ENCODE results near the gene IFI30. TPM values are rescaled to one million over a fixed set of nuclear protein-coding genes. Genes with fewer than 3 reads are reported as not detected.

The IFI30 gene
- 15.5 TPM for polyA plus RNA-seq (2013)

- DNase-seq, result peak; percentile 77 to 89 (median 84)
- Histone ChIP-seq H3K4me1 (ENCODE audit: control extremely low read depth in 1 of 4, control insufficient read depth in 4 of 4, insufficient read depth in 4 of 4, low read length in 3 of 4) (peaks cover 0 to 45% (median 30%) of the 10 kb centered on the region in 4 experiments), H3K4me3 (ENCODE audit: control insufficient read depth in 1 of 7, extremely low read depth in 1 of 7, insufficient read depth in 4 of 7, low read depth in 2 of 7, low read length in 6 of 7) (peak within 1 kb of the TSS; percentile 50 to 91 (median 79)), H3K36me3 (ENCODE audit: control insufficient read depth in 4 of 4, insufficient read depth in 4 of 4, low read length in 3 of 4) (peaks cover 0 to 21% (median 9%) of the 10 kb centered on the region in 4 experiments), H3K9me3 (ENCODE audit: control extremely low read depth in 1 of 5, control insufficient read depth in 4 of 5, insufficient read depth in 2 of 5, low read depth in 1 of 5, low read length in 4 of 5) (no peaks in the 10 kb centered on the region), H3K27ac (ENCODE audit: insufficient read depth in 1 of 2, low read depth in 1 of 2, low read length in 2 of 2, poor library complexity in 1 of 2, severe bottlenecking in 2 of 2) (peak within 1 kb of the TSS in 1 of 2 experiments; percentile 54), H3K27me3 (replicated peaks in 2 of 5; ENCODE audit: control insufficient read depth in 4 of 5, insufficient read depth in 5 of 5, low read length in 4 of 5) (peaks cover 0 to 3% (median 0%) of the 10 kb centered on the region in 5 experiments)
- POLR2A ChIA-PET, result no interaction called here
- CTCF ChIA-PET, result interaction anchor here (0.7 to 4.5 kb wide), 7 partner anchors 12 to 88 kb away, joined by 3 to 18 read pairs (median 3); partner anchors contain the start of gene PIK3R2
- WGBS (ENCODE audit: insufficient coverage), result 0% methylated on average over 44 of the region's 47 CpGs
These were observed at the start of gene IFI30 for GRCh38 chr19:18173572-18174288. TSS of gene IFI30 (plus strand) at chr19:18173813. CDS start at chr19:18173842, 29 bp downstream.

DNA sequence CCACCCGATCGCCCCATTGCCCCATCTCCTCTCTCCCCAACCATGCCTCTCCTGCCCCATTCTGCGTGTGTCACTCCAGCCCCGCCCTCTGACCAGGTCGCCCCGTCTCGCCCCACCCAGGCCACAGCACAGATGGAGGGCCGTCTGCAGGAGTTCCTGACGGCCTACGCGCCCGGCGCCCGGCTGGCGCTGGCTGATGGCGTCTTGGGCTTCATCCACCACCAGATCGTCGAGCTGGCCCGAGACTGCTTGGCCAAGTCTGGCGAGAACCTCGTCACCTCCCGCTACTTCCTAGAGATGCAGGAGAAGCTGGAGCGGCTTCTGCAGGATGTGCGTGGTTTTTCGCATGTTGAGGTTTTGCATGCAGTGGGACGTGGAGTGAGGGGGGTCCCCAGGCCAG lies 49.8 kb upstream of the IFI30 start:
- POLR2A ChIA-PET, result no interaction called here
- 94% methylated on average over 24 of the region's 26 CpGs for WGBS (ENCODE audit: insufficient coverage)
- no peak for DNase-seq
- no peak overlapping the region for H3K4me3 ChIP-seq (ENCODE audit: control insufficient read depth in 1 of 7, extremely low read depth in 1 of 7, insufficient read depth in 4 of 7, low read depth in 2 of 7, low read length in 6 of 7)
- H3K27ac ChIP-seq (ENCODE audit: insufficient read depth in 1 of 2, low read depth in 1 of 2, low read length in 2 of 2, poor library complexity in 1 of 2, severe bottlenecking in 2 of 2), result no peak overlapping the region
- peaks cover 1 to 51% (median 21%) of the 10 kb centered on the region in 4 experiments for H3K36me3 ChIP-seq (ENCODE audit: control insufficient read depth in 4 of 4, insufficient read depth in 4 of 4, low read length in 3 of 4)
- no peaks in the 10 kb centered on the region for H3K9me3 ChIP-seq (ENCODE audit: control extremely low read depth in 1 of 5, control insufficient read depth in 4 of 5, insufficient read depth in 2 of 5, low read depth in 1 of 5, low read length in 4 of 5)
- CTCF ChIA-PET, result interaction anchor here (3.4 kb wide), 1 partner anchor 10 kb away, joined by 13 read pairs; no protein-coding TSS in a partner anchor
- no peaks in the 10 kb centered on the region for H3K27me3 ChIP-seq (replicated peaks in 2 of 5; ENCODE audit: control insufficient read depth in 4 of 5, insufficient read depth in 5 of 5, low read length in 4 of 5)
- peaks cover 0 to 21% (median 9%) of the 10 kb centered on the region in 4 experiments for H3K4me1 ChIP-seq (ENCODE audit: control extremely low read depth in 1 of 4, control insufficient read depth in 4 of 4, insufficient read depth in 4 of 4, low read length in 3 of 4)

- H3K27me3 ChIP-seq (replicated peaks in 2 of 5; ENCODE audit: control insufficient read depth in 4 of 5, insufficient read depth in 5 of 5, low read length in 4 of 5), result no peaks in the 10 kb centered on the region
- no peak for DNase-seq
- H3K27ac ChIP-seq (ENCODE audit: insufficient read depth in 1 of 2, low read depth in 1 of 2, low read length in 2 of 2, poor library complexity in 1 of 2, severe bottlenecking in 2 of 2), result no peak overlapping the region
- peaks cover 7 to 65% (median 30%) of the 10 kb centered on the region in 4 experiments for H3K36me3 ChIP-seq (ENCODE audit: control insufficient read depth in 4 of 4, insufficient read depth in 4 of 4, low read length in 3 of 4)
- no peak overlapping the region for H3K4me3 ChIP-seq (ENCODE audit: control insufficient read depth in 1 of 7, extremely low read depth in 1 of 7, insufficient read depth in 4 of 7, low read depth in 2 of 7, low read length in 6 of 7)
- ChIA-PET POLR2A (no interaction called here), CTCF (interaction anchor here (0.8 to 1.4 kb wide), 4 partner anchors 13 to 127 kb away, joined by 3 to 5 read pairs (median 4); no protein-coding TSS in a partner anchor)
- H3K9me3 ChIP-seq (ENCODE audit: control extremely low read depth in 1 of 5, control insufficient read depth in 4 of 5, insufficient read depth in 2 of 5, low read depth in 1 of 5, low read length in 4 of 5), result no peaks in the 10 kb centered on the region
- H3K4me1 ChIP-seq (ENCODE audit: control extremely low read depth in 1 of 4, control insufficient read depth in 4 of 4, insufficient read depth in 4 of 4, low read length in 3 of 4), result peaks cover 0 to 12% (median 0%) of the 10 kb centered on the region in 4 experiments
- WGBS (ENCODE audit: insufficient coverage), result 100% methylated on average over 1 of the region's 2 CpGs
These were observed 47.5 kb upstream of the IFI30 start for GRCh38 chr19:18126097-18126496.

DNA sequence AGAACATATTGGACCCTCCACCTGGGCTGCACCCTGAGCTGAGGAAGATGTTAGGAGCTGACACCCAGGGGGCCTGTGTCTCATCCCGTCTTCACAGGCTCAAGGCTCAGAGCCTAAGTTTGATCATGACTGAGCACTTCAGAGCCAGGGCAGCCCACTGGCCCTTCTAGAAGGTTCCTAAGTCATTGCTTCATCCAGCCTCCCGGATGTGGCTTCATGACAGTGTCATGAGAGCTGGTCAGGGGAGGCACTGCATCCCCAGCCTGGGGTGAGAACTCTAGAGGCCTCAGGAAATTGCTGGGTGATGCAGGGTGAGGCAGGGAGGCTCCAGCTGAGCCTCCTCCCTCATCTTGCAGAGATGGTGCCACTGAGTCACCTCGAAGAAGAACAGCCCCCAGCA lies 45.6 kb upstream of the IFI30 start:
- ChIA-PET POLR2A (no interaction called here), CTCF (interaction anchor here (0.9 to 1.6 kb wide), 5 partner anchors 10 to 96 kb away, joined by 3 to 5 read pairs (median 4); no protein-coding TSS in a partner anchor)
- Histone ChIP-seq H3K27me3 (replicated peaks in 2 of 5; ENCODE audit: control insufficient read depth in 4 of 5, insufficient read depth in 5 of 5, low read length in 4 of 5) (no peaks in the 10 kb centered on the region), H3K9me3 (ENCODE audit: control extremely low read depth in 1 of 5, control insufficient read depth in 4 of 5, insufficient read depth in 2 of 5, low read depth in 1 of 5, low read length in 4 of 5) (no peaks in the 10 kb centered on the region), H3K27ac (ENCODE audit: insufficient read depth in 1 of 2, low read depth in 1 of 2, low read length in 2 of 2, poor library complexity in 1 of 2, severe bottlenecking in 2 of 2) (no peak overlapping the region), H3K4me3 (ENCODE audit: control insufficient read depth in 1 of 7, extremely low read depth in 1 of 7, insufficient read depth in 4 of 7, low read depth in 2 of 7, low read length in 6 of 7) (no peak overlapping the region), H3K36me3 (ENCODE audit: control insufficient read depth in 4 of 4, insufficient read depth in 4 of 4, low read length in 3 of 4) (peaks cover 9 to 61% (median 34%) of the 10 kb centered on the region in 4 experiments), H3K4me1 (ENCODE audit: control extremely low read depth in 1 of 4, control insufficient read depth in 4 of 4, insufficient read depth in 4 of 4, low read length in 3 of 4) (no peaks in the 10 kb centered on the region)
- WGBS (ENCODE audit: insufficient coverage), result 94% methylated on average over 3 of the region's 3 CpGs
- DNase-seq, result no peak

- H3K4me1 ChIP-seq (ENCODE audit: control extremely low read depth in 1 of 4, control insufficient read depth in 4 of 4, insufficient read depth in 4 of 4, low read length in 3 of 4), result no peaks in the 10 kb centered on the region
- POLR2A ChIA-PET, result no interaction called here
- 95% methylated on average over 12 of the region's 12 CpGs for WGBS (ENCODE audit: insufficient coverage)
- no peak overlapping the region for H3K27ac ChIP-seq (ENCODE audit: insufficient read depth in 1 of 2, low read depth in 1 of 2, low read length in 2 of 2, poor library complexity in 1 of 2, severe bottlenecking in 2 of 2)
- CTCF ChIA-PET, result interaction anchor here (1.0 to 1.2 kb wide), 3 partner anchors 11 to 23 kb away, joined by 3 to 5 read pairs (median 4); no protein-coding TSS in a partner anchor
- DNase-seq, result no peak
- no peaks in the 10 kb centered on the region for H3K9me3 ChIP-seq (ENCODE audit: control extremely low read depth in 1 of 5, control insufficient read depth in 4 of 5, insufficient read depth in 2 of 5, low read depth in 1 of 5, low read length in 4 of 5)
- H3K27me3 ChIP-seq (replicated peaks in 2 of 5; ENCODE audit: control insufficient read depth in 4 of 5, insufficient read depth in 5 of 5, low read length in 4 of 5), result no peaks in the 10 kb centered on the region
- H3K4me3 ChIP-seq (ENCODE audit: control insufficient read depth in 1 of 7, extremely low read depth in 1 of 7, insufficient read depth in 4 of 7, low read depth in 2 of 7, low read length in 6 of 7), result no peak overlapping the region
- peaks cover 6 to 54% (median 32%) of the 10 kb centered on the region in 4 experiments for H3K36me3 ChIP-seq (ENCODE audit: control insufficient read depth in 4 of 4, insufficient read depth in 4 of 4, low read length in 3 of 4)
These were observed 44.8 kb upstream of the IFI30 start for GRCh38 chr19:18128805-18129204.

- no peaks in the 10 kb centered on the region for H3K27me3 ChIP-seq (replicated peaks in 2 of 5; ENCODE audit: control insufficient read depth in 4 of 5, insufficient read depth in 5 of 5, low read length in 4 of 5)
- POLR2A ChIA-PET, result no interaction called here
- no peak overlapping the region for H3K4me3 ChIP-seq (ENCODE audit: control insufficient read depth in 1 of 7, extremely low read depth in 1 of 7, insufficient read depth in 4 of 7, low read depth in 2 of 7, low read length in 6 of 7)
- H3K4me1 ChIP-seq (ENCODE audit: control extremely low read depth in 1 of 4, control insufficient read depth in 4 of 4, insufficient read depth in 4 of 4, low read length in 3 of 4), result no peaks in the 10 kb centered on the region
- H3K27ac ChIP-seq (ENCODE audit: insufficient read depth in 1 of 2, low read depth in 1 of 2, low read length in 2 of 2, poor library complexity in 1 of 2, severe bottlenecking in 2 of 2), result no peak overlapping the region
- DNase-seq, result no peak
- CTCF ChIA-PET, result interaction anchor here (1.3 kb wide), 1 partner anchor 10 kb away, joined by 3 read pairs; no protein-coding TSS in a partner anchor
- 90% methylated on average over 21 of the region's 21 CpGs for WGBS (ENCODE audit: insufficient coverage)
- H3K9me3 ChIP-seq (ENCODE audit: control extremely low read depth in 1 of 5, control insufficient read depth in 4 of 5, insufficient read depth in 2 of 5, low read depth in 1 of 5, low read length in 4 of 5), result no peaks in the 10 kb centered on the region
- H3K36me3 ChIP-seq (ENCODE audit: control insufficient read depth in 4 of 4, insufficient read depth in 4 of 4, low read length in 3 of 4), result peaks cover 4 to 55% (median 37%) of the 10 kb centered on the region in 4 experiments
These were observed 42.9 kb upstream of the IFI30 start for GRCh38 chr19:18130523-18131242.

Data from common myeloid progenitor, CD34-positive (primary cell).